ENCODE measurements around the gene TRIO.
A peak's percentile ranks its signal among the peaks of the same experiment; 100 is the strongest.

TRIO gene

DNA sequence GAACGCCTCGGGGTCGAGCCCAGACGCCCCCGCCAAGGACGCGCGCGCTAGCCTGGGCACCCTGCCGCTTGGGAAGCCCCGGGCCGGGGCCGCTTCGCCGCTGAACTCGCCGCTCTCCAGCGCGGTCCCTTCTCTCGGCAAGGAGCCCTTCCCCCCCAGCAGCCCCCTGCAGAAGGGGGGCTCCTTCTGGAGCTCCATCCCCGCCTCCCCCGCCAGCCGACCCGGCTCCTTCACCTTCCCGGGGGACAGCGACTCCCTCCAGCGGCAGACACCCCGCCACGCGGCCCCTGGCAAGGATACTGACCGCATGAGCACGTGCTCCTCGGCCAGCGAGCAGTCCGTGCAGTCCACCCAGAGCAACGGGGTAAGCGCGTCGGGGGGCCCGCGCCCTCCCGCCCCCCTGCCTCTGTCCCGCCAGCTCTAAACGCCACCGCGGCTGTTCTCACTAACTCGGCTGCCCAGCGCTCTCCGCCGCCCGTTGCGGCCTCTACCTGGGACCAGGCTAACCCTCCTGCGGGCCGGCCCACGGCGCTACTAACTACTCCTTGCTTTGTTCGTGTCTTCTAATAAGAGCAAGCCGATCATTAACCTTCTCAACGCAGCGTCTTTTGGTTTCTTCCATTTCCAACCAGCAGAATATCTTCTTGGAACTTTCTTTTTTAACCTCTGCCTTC lies 344.9 kb downstream of the TRIO start:
- Mint-ChIP-seq H3K27me3 (no peaks in the 10 kb centered on the region), H3K36me3 (ENCODE audit: low read depth) (peaks cover 24% of the 10 kb centered on the region), H3K27ac (no peak overlapping the region), H3K4me3 (no peak overlapping the region), H3K4me1 (ENCODE audit: low read depth) (no peaks in the 10 kb centered on the region), H3K9me3 (no peaks in the 10 kb centered on the region)

GRCh38 chr5:14488709-14489108 lies 345.6 kb downstream of the TRIO start:
- no peaks in the 10 kb centered on the region for H3K4me1 Mint-ChIP-seq (ENCODE audit: low read depth)
- no peak overlapping the region for H3K27ac Mint-ChIP-seq
- no peaks in the 10 kb centered on the region for H3K9me3 Mint-ChIP-seq
- H3K36me3 Mint-ChIP-seq (ENCODE audit: low read depth): peaks cover 24% of the 10 kb centered on the region
- no peaks in the 10 kb centered on the region for H3K27me3 Mint-ChIP-seq
- H3K4me3 Mint-ChIP-seq: no peak overlapping the region

GRCh38 chr5:14489643-14490042 lies 346.5 kb downstream of the TRIO start:
- Mint-ChIP-seq H3K9me3 (no peaks in the 10 kb centered on the region), H3K27ac (no peak overlapping the region), H3K36me3 (ENCODE audit: low read depth) (peaks cover 21% of the 10 kb centered on the region), H3K4me3 (no peak overlapping the region), H3K4me1 (ENCODE audit: low read depth) (no peaks in the 10 kb centered on the region), H3K27me3 (no peaks in the 10 kb centered on the region)

DNA sequence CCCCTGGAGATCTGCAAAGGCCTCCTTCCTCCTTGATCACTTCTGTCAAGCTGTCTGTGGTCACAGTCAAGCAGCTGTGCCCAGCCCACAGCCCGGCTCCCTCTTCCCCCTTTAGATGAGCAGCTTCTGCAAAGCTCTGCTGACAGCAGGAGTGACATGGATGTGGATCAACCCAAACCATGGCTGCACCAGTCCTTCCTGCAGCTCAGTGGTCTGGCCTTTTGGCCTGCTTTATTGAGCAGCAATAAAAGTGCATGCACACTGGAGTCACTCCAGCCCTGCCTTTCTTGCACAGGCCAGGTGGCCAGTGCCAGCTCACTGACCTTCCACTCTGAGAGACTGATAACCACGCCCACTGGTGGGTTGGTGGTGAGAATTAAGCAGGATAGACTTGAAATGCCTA lies 347.2 kb downstream of the TRIO start:
- no peak overlapping the region for H3K4me3 Mint-ChIP-seq
- no peak overlapping the region for H3K27ac Mint-ChIP-seq
- no peaks in the 10 kb centered on the region for H3K9me3 Mint-ChIP-seq
- peaks cover 16% of the 10 kb centered on the region for H3K36me3 Mint-ChIP-seq (ENCODE audit: low read depth)
- H3K4me1 Mint-ChIP-seq (ENCODE audit: low read depth): no peaks in the 10 kb centered on the region
- H3K27me3 Mint-ChIP-seq: no peaks in the 10 kb centered on the region

GRCh38 chr5:14491015-14491915 lies 348.1 kb downstream of the TRIO start:
- no peak overlapping the region for H3K4me3 Mint-ChIP-seq
- H3K27ac Mint-ChIP-seq: no peak overlapping the region
- H3K4me1 Mint-ChIP-seq (ENCODE audit: low read depth): no peaks in the 10 kb centered on the region
- no peaks in the 10 kb centered on the region for H3K9me3 Mint-ChIP-seq
- H3K36me3 Mint-ChIP-seq (ENCODE audit: low read depth): peaks cover 12% of the 10 kb centered on the region
- no peaks in the 10 kb centered on the region for H3K27me3 Mint-ChIP-seq

- H3K27me3 Mint-ChIP-seq: no peaks in the 10 kb centered on the region
- peaks cover 12% of the 10 kb centered on the region for H3K36me3 Mint-ChIP-seq (ENCODE audit: low read depth)
- H3K4me3 Mint-ChIP-seq: no peak overlapping the region
- no peak overlapping the region for H3K27ac Mint-ChIP-seq
- no peaks in the 10 kb centered on the region for H3K9me3 Mint-ChIP-seq
- no peaks in the 10 kb centered on the region for H3K4me1 Mint-ChIP-seq (ENCODE audit: low read depth)
These were observed 349.3 kb downstream of the TRIO start for GRCh38 chr5:14492331-14492964.

GRCh38 chr5:14495301-14495700 lies 352.2 kb downstream of the TRIO start:
- Mint-ChIP-seq H3K36me3 (ENCODE audit: low read depth) (peaks cover 7% of the 10 kb centered on the region), H3K4me1 (ENCODE audit: low read depth) (no peaks in the 10 kb centered on the region), H3K4me3 (no peak overlapping the region), H3K27me3 (no peaks in the 10 kb centered on the region), H3K9me3 (no peaks in the 10 kb centered on the region), H3K27ac (no peak overlapping the region)

- no peaks in the 10 kb centered on the region for H3K27me3 Mint-ChIP-seq
- H3K4me1 Mint-ChIP-seq (ENCODE audit: low read depth): no peaks in the 10 kb centered on the region
- H3K4me3 Mint-ChIP-seq: no peak overlapping the region
- no peak overlapping the region for H3K27ac Mint-ChIP-seq
- H3K9me3 Mint-ChIP-seq: no peaks in the 10 kb centered on the region
- peaks cover 2% of the 10 kb centered on the region for H3K36me3 Mint-ChIP-seq (ENCODE audit: low read depth)
These were observed 354.2 kb downstream of the TRIO start for GRCh38 chr5:14497311-14497710.

DNA sequence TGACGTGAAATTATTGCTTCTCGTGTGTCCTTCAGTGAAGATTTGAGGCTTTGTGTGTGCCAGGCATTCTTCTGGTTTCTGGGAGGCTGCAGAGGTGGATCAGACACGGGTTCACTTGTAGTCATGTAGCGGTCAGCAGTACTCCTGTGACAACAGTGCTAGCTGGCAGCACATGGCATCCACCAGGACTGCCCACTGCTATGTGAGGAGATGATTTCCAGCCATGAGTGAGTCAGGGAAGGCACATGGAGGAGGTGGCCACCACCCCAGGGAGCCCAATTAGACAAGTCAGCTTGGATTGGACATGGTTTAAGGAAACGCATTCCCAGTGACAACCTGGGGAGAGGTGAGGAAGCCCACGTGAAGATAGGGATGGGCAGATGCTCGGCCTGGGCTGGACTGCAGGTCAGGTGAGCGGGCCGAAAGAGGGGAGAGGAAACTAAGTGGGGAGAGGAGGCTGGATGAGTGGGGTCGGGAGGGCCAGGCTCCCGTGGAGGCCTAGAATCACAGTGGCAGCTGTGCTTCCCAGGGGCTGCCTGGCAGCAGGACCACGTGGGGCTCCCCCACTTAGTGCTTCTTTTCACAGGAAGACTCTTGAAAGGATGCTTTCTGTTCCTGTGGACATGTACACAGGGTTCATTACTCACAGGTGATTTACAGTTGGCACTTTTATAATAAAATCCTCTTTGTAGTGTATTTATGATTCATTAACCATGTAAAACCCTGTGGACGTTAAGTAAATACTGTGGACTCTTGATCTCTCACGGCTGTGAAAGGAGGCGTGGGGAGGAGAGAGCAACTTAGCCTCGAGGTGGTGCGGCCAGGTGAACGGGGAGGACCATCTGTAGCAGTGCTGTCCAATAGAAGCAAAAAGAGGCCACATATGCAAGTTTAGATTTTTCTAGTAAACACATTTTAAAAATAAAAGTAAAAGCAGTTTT lies 358.5 kb downstream of the TRIO start:
- H3K36me3 Mint-ChIP-seq (ENCODE audit: low read depth): no peaks in the 10 kb centered on the region
- no peaks in the 10 kb centered on the region for H3K4me1 Mint-ChIP-seq (ENCODE audit: low read depth)
- H3K27me3 Mint-ChIP-seq: no peaks in the 10 kb centered on the region
- peak overlapping the region; percentile 19 for H3K27ac Mint-ChIP-seq
- H3K9me3 Mint-ChIP-seq: no peaks in the 10 kb centered on the region
- H3K4me3 Mint-ChIP-seq: no peak overlapping the region

- no peak overlapping the region for H3K4me3 Mint-ChIP-seq
- H3K36me3 Mint-ChIP-seq (ENCODE audit: low read depth): no peaks in the 10 kb centered on the region
- no peaks in the 10 kb centered on the region for H3K4me1 Mint-ChIP-seq (ENCODE audit: low read depth)
- no peak overlapping the region for H3K27ac Mint-ChIP-seq
- no peaks in the 10 kb centered on the region for H3K9me3 Mint-ChIP-seq
- H3K27me3 Mint-ChIP-seq: no peaks in the 10 kb centered on the region
These were observed 359.1 kb downstream of the TRIO start for GRCh38 chr5:14502294-14502690.

- Mint-ChIP-seq H3K27me3 (no peaks in the 10 kb centered on the region), H3K9me3 (no peaks in the 10 kb centered on the region), H3K4me1 (ENCODE audit: low read depth) (no peaks in the 10 kb centered on the region), H3K4me3 (no peak overlapping the region), H3K27ac (no peak overlapping the region), H3K36me3 (ENCODE audit: low read depth) (no peaks in the 10 kb centered on the region)
These were observed 360.0 kb downstream of the TRIO start for GRCh38 chr5:14503017-14503680.

DNA sequence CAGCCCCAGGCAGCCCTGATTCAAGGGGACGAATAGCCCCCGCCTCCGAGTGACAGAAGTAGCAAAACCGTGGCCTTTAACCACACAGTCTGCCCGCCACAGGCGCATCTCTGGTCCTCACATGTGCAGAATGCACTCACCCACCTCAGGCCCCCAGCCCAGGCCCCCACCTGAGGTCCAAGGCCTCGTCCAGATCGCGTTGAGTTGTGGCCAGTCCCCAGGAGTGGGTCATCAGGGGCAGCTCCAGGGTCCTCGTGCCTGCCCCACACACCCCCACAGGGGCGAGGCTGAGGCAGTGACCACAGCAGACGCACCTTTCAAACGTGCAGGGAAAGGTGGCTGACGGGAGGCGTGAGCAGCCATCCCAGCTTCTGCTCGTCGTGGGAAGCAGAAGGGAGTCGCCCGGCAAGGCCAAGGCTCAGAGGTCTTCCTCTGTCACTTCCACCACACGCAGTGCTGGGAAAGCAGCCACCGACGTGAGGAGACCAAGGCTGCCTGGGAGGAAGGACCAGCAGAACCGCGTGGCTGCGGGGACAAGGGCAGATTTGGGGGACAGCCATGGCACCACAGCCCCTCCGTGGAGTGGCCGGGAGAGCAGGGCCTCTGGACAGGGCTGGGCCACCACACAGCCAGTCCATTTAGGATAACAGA lies 360.7 kb downstream of the TRIO start:
- Mint-ChIP-seq H3K36me3 (ENCODE audit: low read depth) (no peaks in the 10 kb centered on the region), H3K27me3 (no peaks in the 10 kb centered on the region), H3K9me3 (no peaks in the 10 kb centered on the region), H3K4me3 (no peak overlapping the region), H3K27ac (no peak overlapping the region), H3K4me1 (ENCODE audit: low read depth) (no peaks in the 10 kb centered on the region)

DNA sequence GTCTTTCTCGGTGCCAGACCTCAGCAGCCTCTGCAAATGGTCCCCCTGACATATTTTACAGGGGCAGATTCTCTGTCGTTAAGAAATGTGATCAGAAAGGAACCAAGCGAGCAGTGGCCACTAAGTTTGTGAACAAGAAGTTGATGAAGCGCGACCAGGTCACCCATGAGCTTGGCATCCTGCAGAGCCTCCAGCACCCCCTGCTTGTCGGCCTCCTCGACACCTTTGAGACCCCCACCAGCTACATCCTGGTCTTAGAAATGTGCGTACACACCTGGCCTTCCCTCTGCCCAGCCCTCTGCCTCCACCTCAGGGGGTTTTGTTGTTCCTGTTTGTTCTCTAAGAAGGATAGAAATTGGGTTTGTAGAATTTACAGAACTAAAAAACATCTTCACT lies 361.2 kb downstream of the TRIO start:
- no peak overlapping the region for H3K27ac Mint-ChIP-seq
- H3K4me3 Mint-ChIP-seq: no peak overlapping the region
- no peaks in the 10 kb centered on the region for H3K36me3 Mint-ChIP-seq (ENCODE audit: low read depth)
- H3K9me3 Mint-ChIP-seq: no peaks in the 10 kb centered on the region
- no peaks in the 10 kb centered on the region for H3K4me1 Mint-ChIP-seq (ENCODE audit: low read depth)
- H3K27me3 Mint-ChIP-seq: no peaks in the 10 kb centered on the region

GRCh38 chr5:14504816-14505215 lies 361.7 kb downstream of the TRIO start:
- H3K27me3 Mint-ChIP-seq: no peaks in the 10 kb centered on the region
- no peaks in the 10 kb centered on the region for H3K36me3 Mint-ChIP-seq (ENCODE audit: low read depth)
- H3K4me1 Mint-ChIP-seq (ENCODE audit: low read depth): no peaks in the 10 kb centered on the region
- no peak overlapping the region for H3K27ac Mint-ChIP-seq
- no peak overlapping the region for H3K4me3 Mint-ChIP-seq
- H3K9me3 Mint-ChIP-seq: no peaks in the 10 kb centered on the region

All from stimulated activated naive CD8-positive, alpha-beta T cell treated with anti-CD3 and anti-CD28 coated beads, Interleukin-15, Interleukin-2, amounts not matched to agents 100 ng/mL and 50 ng/mL, for 24 hours (primary cell).